PC-3 (cell line): Measurements from ENCODE around the gene MAGI2. TPM values are rescaled to one million over a fixed set of nuclear protein-coding genes. Genes with fewer than 3 reads are reported as not detected.

Experiments
- ATAC-seq: fragments of 200-7000 bp; cut with Tn5 transposase; 2 replicates; pipeline ENCODE4 v1.9.1; 2020; ENCODE audit warnings: mild to moderate bottlenecking, moderate library complexity
- BruUV-seq: library from RNA; stranded (reverse); fragments of 400-500 nt; replicated peaks from 2 replicates; lab custom pipeline; 2021; lab: Mats Ljungman, UMichigan
- CTCF ChIA-PET: fragments of 300-600 bp; sonication (Branson Sonifier 250); formaldehyde crosslinking; loops from one replicate; lab custom pipeline; 2022; ENCODE audit warnings: antibody characterized with exemption; lab: Charles Lee
- POLR2A ChIA-PET: fragments of 300-600 bp; sonication (Branson Sonifier 250); formaldehyde crosslinking; loops from one replicate; lab custom pipeline; 2022; ENCODE audit warnings: antibody characterized with exemption; ENCODE audit not compliant: unreplicated experiment; lab: Charles Lee
- DNase-seq: peaks from one replicate; pipeline ENCODE4 v3.0.0-alpha.2; 2015
- H2AFZ ChIP-seq: fragments of 300-600 bp; sonication (generic); 2 replicates; pipeline ENCODE4 v1.6.0; 2016; ENCODE audit warnings: antibody characterized with exemption, low read length
- H3F3A ChIP-seq: fragments of 300-600 bp; sonication (generic); one replicate; pipeline ENCODE4 v1.6.0; 2017; ENCODE audit warnings: antibody characterized with exemption, low read length, control low read depth, mild to moderate bottlenecking; ENCODE audit not compliant: unreplicated experiment
- H3K27ac ChIP-seq: fragments of 300-600 bp; sonication (generic); 2 replicates; pipeline ENCODE4 v1.5.1; 2016; ENCODE audit warnings: mild to moderate bottlenecking, low read length
- H3K27me3 ChIP-seq: fragments of 300-600 bp; sonication (generic); 2 replicates; pipeline ENCODE4 v1.6.1; 2016; ENCODE audit warnings: low read length, mixed read lengths
- H3K36me3 ChIP-seq: fragments of 300-600 bp; sonication (generic); 2 replicates; pipeline ENCODE4 v1.6.1; 2016; ENCODE audit warnings: low read depth, mixed run types, low read length, mixed read lengths
- H3K4me1 ChIP-seq: fragments of 300-600 bp; sonication (generic); 2 replicates; pipeline ENCODE4 v1.5.1; 2016; ENCODE audit warnings: low read length; ENCODE audit not compliant: insufficient read depth
- H3K4me2 ChIP-seq: fragments of 300-600 bp; sonication (generic); 2 replicates; pipeline ENCODE4 v1.6.0; 2016; ENCODE audit warnings: low read length
- H3K4me3 ChIP-seq: fragments of 300-600 bp; sonication (generic); 2 replicates; pipeline ENCODE4 v1.5.1; 2016; ENCODE audit warnings: mild to moderate bottlenecking, low read length, mixed read lengths
- H3K79me2 ChIP-seq: fragments of 300-600 bp; sonication (generic); 2 replicates; pipeline ENCODE4 v1.6.1; 2017; ENCODE audit warnings: low read length, mixed read lengths
- H3K9ac ChIP-seq: fragments of 300-600 bp; sonication (generic); 2 replicates; pipeline ENCODE4 v1.6.0; 2016; ENCODE audit warnings: mild to moderate bottlenecking, low read length
- H3K9me2 ChIP-seq: fragments of 300-600 bp; sonication (generic); replicated peaks from 2 replicates; pipeline ENCODE4 v1.6.1; 2016; ENCODE audit warnings: mixed run types, low read length, mixed read lengths
- H3K9me3 ChIP-seq: fragments of 300-600 bp; sonication (generic); 2 replicates; pipeline ENCODE4 v1.6.1; 2016; ENCODE audit warnings: low read length, mixed read lengths
- H4K20me1 ChIP-seq: fragments of 300-600 bp; sonication (generic); 2 replicates; pipeline ENCODE4 v1.6.1; 2016; ENCODE audit warnings: low read length, mixed read lengths
- EZH2 ChIP-seq: fragments of 300-600 bp; sonication (generic); IDR thresholded peaks from one replicate; pipeline ENCODE4 v1.6.1; 2017; ENCODE audit warnings: antibody characterized with exemption, mild to moderate bottlenecking, low read length; ENCODE audit not compliant: unreplicated experiment
- EZH2phosphoT487 ChIP-seq: fragments of 300-600 bp; sonication (generic); IDR thresholded peaks from 2 replicates; pipeline ENCODE4 v1.6.1; 2018; ENCODE audit warnings: mild to moderate bottlenecking, antibody characterized with exemption, low read length, borderline replicate concordance
- intact Hi-C: fragments of 100-400 bp; cut with micrococcal nuclease; formaldehyde crosslinking; loops from 2 replicates; pipeline ENCODE4 v1.9.0; 2023
- total RNA-seq: library from RNA; depleted of rRNA; stranded (reverse); fragments of >200 nt; gene quantifications from 2 replicates; pipeline ENCODE4 v1.2.3, GENCODE V29; 2014
- TF ChIP-seq, protein P1 (sequence below): fragments of 300-600 bp; sonication (generic); conservative IDR thresholded peaks from 2 replicates; pipeline ENCODE4 v1.5.1; 2017; ENCODE audit warnings: antibody characterized with exemption, low read depth, mild to moderate bottlenecking, low read length

Gene MAGI2
- total RNA-seq, 1 experiment from 2014 or later: not detected

DNA sequence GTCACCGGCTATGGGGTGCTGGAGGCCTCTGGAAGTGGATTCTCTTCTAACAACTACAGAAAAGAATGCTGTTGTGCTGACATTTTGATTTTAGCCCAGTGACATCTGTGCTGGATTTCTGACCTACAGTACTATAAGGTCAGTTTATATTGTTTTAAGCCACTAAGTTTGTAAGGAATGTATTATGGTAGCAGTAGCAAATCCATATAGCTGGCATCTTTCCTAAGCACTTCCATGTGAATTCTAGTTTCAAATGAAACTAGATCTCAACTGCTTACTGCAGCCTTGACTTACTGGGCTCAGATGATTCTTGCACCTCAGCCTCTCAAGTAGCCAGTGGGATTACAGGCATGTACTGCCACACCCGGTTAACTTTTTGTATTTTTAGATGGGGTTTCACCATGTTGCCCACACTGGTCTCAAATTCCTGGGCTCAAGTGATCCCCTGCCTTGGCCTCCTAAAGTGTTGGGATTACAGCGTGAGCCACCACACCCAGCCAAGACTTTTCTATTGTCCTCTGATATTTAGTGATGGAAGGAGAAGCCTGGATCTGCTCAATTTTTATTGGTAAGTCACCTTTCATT, 1240.9 kb downstream of the MAGI2 start:
- H3F3A ChIP-seq: no peaks in the 10 kb centered on the region
- TF ChIP-seq, protein P1, sequence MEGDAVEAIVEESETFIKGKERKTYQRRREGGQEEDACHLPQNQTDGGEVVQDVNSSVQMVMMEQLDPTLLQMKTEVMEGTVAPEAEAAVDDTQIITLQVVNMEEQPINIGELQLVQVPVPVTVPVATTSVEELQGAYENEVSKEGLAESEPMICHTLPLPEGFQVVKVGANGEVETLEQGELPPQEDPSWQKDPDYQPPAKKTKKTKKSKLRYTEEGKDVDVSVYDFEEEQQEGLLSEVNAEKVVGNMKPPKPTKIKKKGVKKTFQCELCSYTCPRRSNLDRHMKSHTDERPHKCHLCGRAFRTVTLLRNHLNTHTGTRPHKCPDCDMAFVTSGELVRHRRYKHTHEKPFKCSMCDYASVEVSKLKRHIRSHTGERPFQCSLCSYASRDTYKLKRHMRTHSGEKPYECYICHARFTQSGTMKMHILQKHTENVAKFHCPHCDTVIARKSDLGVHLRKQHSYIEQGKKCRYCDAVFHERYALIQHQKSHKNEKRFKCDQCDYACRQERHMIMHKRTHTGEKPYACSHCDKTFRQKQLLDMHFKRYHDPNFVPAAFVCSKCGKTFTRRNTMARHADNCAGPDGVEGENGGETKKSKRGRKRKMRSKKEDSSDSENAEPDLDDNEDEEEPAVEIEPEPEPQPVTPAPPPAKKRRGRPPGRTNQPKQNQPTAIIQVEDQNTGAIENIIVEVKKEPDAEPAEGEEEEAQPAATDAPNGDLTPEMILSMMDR: no peak
- TF ChIP-seq EZH2phosphoT487 (no peak), EZH2 (no peak)
- H4K20me1 ChIP-seq: no peaks in the 10 kb centered on the region
- no peak overlapping the region for H3K4me3 ChIP-seq
- intact Hi-C loops: no loop called here
- no peak overlapping the region for H3K4me2 ChIP-seq
- peaks cover 39% of the 10 kb centered on the region for H3K27me3 ChIP-seq
- H3K9me3 ChIP-seq: no peaks in the 10 kb centered on the region
- BruUV-seq: no TSS peak
- no peaks in the 10 kb centered on the region for H3K36me3 ChIP-seq
- POLR2A ChIA-PET: no interaction called here
- H2AFZ ChIP-seq: no peak overlapping the region
- no peak overlapping the region for H3K27ac ChIP-seq
- ATAC-seq (no peak), DNase-seq (no peak)
- no peaks in the 10 kb centered on the region for H3K4me1 ChIP-seq
- H3K9ac ChIP-seq: no peak overlapping the region
- CTCF ChIA-PET: no interaction called here
- H3K79me2 ChIP-seq: no peaks in the 10 kb centered on the region
- no peaks in the 10 kb centered on the region for H3K9me2 ChIP-seq

DNA sequence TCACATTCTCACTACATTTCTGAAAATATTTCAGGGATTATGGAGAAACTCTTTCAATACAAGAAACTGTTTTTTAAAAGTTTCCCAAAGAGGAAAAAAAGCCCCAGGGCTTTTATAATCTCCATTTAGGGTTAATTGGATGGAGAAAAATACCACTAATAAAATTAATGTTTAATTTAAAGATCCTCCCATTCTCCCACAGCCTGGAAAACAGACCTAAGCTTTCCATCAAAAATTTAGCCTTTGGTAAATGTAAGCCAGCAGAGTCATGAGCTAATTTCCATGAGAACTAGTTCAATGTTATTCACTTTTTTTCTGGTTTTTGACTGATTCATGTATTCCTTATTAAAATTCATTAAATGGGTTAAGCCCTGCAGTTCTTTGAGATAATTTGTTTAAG, 1246.2 kb downstream of the MAGI2 start:
- Histone ChIP-seq H3K27ac (no peak overlapping the region), H3F3A (no peaks in the 10 kb centered on the region), H3K9me3 (no peaks in the 10 kb centered on the region), H2AFZ (no peak overlapping the region), H4K20me1 (no peaks in the 10 kb centered on the region), H3K27me3 (peaks cover 50% of the 10 kb centered on the region), H3K9ac (no peak overlapping the region), H3K9me2 (no peaks in the 10 kb centered on the region), H3K36me3 (no peaks in the 10 kb centered on the region), H3K79me2 (no peaks in the 10 kb centered on the region), H3K4me2 (no peak overlapping the region), H3K4me1 (no peaks in the 10 kb centered on the region), H3K4me3 (no peak overlapping the region)
- no TSS peak for BruUV-seq
- ATAC-seq: no peak
- ChIA-PET POLR2A (no interaction called here), CTCF (no interaction called here)
- intact Hi-C loops: no loop called here
- TF ChIP-seq EZH2 (no peak), EZH2phosphoT487 (no peak)
- TF ChIP-seq, protein P1: no peak
- DNase-seq: no peak

DNA sequence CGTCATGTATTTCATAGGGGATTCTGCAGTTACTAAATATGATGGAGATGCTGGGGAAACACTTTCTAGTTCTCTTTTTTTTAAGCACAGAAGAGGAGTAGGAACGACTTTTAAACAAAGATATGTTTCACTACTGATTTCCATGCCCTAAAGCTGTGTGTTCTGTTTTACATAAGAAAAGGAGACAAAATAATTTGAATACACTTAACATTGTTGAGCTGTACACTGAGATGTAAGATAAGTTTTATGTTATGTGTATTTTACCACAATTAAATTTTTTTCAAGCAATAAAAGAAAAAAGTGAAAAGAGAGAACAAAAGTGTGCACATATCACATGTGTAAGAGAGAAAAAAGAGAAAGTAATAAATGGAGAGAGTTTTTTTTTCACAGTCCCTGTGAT, 1246.7 kb downstream of the MAGI2 start:
- H4K20me1 ChIP-seq: no peaks in the 10 kb centered on the region
- H3K4me1 ChIP-seq: no peaks in the 10 kb centered on the region
- no peak overlapping the region for H3K4me3 ChIP-seq
- ATAC-seq (no peak), DNase-seq (no peak)
- intact Hi-C loops: no loop called here
- H3K9me2 ChIP-seq: no peaks in the 10 kb centered on the region
- no peaks in the 10 kb centered on the region for H3K9me3 ChIP-seq
- H3K27me3 ChIP-seq: peaks cover 48% of the 10 kb centered on the region
- H3K79me2 ChIP-seq: no peaks in the 10 kb centered on the region
- no peaks in the 10 kb centered on the region for H3F3A ChIP-seq
- H3K9ac ChIP-seq: no peak overlapping the region
- no peak overlapping the region for H3K4me2 ChIP-seq
- CTCF ChIA-PET: interaction anchor here (0.7 kb wide), 1 partner anchor 157 kb away, joined by 9 read pairs; no protein-coding TSS in a partner anchor
- POLR2A ChIA-PET: no interaction called here
- no TSS peak for BruUV-seq
- no peak for TF ChIP-seq EZH2
- TF ChIP-seq EZH2phosphoT487: no peak
- TF ChIP-seq, protein P1: no peak
- no peak overlapping the region for H2AFZ ChIP-seq
- no peak overlapping the region for H3K27ac ChIP-seq
- H3K36me3 ChIP-seq: no peaks in the 10 kb centered on the region
